ENCODE measurements around the gene REEP2.

REEP2 gene

DNA sequence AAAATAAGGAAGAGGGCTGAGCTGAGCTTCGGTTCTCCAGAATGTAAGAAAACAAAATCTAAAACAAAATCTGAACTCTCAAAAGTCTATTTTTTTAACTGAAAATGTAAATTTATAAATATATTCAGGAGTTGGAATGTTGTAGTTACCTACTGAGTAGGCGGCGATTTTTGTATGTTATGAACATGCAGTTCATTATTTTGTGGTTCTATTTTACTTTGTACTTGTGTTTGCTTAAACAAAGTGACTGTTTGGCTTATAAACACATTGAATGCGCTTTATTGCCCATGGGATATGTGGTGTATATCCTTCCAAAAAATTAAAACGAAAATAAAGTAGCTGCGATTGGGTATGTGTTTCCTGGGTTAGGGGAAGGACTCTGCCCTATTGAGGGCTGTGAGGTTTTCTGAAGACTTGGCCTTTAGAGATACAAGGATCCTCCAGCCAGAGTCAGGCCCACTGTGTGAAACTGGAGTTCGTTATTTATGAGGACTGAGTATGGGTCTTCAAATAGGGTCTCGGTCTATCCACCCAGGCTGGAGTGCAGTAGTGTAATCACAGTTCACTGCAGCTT lies 30.2 kb downstream of the REEP2 start:
- Histone ChIP-seq H3K27ac (ENCODE audit: low read depth, low read length, poor library complexity, severe bottlenecking) (no peak overlapping the region), H3F3A (ENCODE audit: insufficient read depth, low read length) (no peaks in the 10 kb centered on the region), H3K9me3 (ENCODE audit: low read length) (no peaks in the 10 kb centered on the region), H3K9ac (ENCODE audit: low read length) (no peak overlapping the region), H3K4me1 (ENCODE audit: insufficient read depth, low read length, severe bottlenecking) (peaks cover 8% of the 10 kb centered on the region), H3K4me3 (ENCODE audit: low read depth, low read length, poor library complexity, severe bottlenecking) (no peak overlapping the region), H4K20me1 (ENCODE audit: insufficient read depth, low read length) (no peaks in the 10 kb centered on the region), H3K4me2 (ENCODE audit: low read length) (no peak overlapping the region), H3K27me3 (ENCODE audit: insufficient read depth, low read length) (no peaks in the 10 kb centered on the region), H3K9me2 (ENCODE audit: low read depth, low read length) (no peaks in the 10 kb centered on the region), H2AFZ (ENCODE audit: low read length) (no peak overlapping the region), H3K79me2 (ENCODE audit: insufficient read depth, low read length) (no peaks in the 10 kb centered on the region), H3K36me3 (ENCODE audit: insufficient read depth, low read length) (no peaks in the 10 kb centered on the region)
- TF ChIP-seq, protein P1, sequence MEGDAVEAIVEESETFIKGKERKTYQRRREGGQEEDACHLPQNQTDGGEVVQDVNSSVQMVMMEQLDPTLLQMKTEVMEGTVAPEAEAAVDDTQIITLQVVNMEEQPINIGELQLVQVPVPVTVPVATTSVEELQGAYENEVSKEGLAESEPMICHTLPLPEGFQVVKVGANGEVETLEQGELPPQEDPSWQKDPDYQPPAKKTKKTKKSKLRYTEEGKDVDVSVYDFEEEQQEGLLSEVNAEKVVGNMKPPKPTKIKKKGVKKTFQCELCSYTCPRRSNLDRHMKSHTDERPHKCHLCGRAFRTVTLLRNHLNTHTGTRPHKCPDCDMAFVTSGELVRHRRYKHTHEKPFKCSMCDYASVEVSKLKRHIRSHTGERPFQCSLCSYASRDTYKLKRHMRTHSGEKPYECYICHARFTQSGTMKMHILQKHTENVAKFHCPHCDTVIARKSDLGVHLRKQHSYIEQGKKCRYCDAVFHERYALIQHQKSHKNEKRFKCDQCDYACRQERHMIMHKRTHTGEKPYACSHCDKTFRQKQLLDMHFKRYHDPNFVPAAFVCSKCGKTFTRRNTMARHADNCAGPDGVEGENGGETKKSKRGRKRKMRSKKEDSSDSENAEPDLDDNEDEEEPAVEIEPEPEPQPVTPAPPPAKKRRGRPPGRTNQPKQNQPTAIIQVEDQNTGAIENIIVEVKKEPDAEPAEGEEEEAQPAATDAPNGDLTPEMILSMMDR (IDR thresholded peaks at IDR 0.05; ENCODE audit: low read length) = no peak
- no peak for TF ChIP-seq EZH2 (IDR thresholded peaks at IDR 0.05; ENCODE audit: borderline replicate concordance, low read length)

DNA sequence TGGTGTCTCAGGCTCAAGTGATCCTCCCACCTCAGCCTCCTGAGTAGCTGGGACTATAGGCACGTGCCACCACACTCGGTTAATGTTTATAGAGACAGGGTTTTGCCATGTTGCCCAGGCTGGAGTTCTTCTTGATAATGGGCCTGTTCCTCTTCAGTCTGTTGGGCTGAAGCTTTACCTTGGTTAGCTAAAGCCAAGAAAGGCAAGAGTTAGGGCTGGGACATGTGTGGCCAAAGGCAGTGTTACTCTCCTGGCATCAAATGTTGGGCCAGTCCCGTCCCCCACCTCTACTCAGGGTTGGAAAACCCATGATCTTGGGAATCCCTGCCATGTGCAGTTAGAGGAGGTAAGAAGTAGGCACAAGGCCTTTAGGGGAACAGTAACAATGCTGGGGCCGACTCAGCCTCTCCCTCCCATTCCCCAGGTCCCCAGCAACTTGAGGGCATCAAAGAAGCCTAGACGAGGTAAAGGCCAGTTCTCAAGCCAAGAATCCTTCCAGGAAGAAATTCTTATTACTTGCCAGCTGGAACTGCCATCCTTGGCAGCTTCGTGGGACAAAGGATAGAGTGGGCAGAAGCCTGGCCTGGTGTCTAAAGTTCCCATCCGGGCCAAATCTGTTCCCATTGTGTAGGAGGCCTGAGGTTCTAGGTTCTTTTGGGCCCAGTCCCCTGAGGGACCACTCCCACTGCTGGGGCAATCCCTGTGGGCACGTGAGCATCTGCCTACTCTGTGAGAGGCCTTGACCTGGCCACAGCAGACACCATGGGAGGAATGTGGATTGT lies 30.9 kb downstream of the REEP2 start:
- no peaks in the 10 kb centered on the region for H3K79me2 ChIP-seq (ENCODE audit: insufficient read depth, low read length)
- H3K36me3 ChIP-seq (ENCODE audit: insufficient read depth, low read length) = no peaks in the 10 kb centered on the region
- H3K4me1 ChIP-seq (ENCODE audit: insufficient read depth, low read length, severe bottlenecking) = peaks cover 8% of the 10 kb centered on the region
- no peak overlapping the region for H3K27ac ChIP-seq (ENCODE audit: low read depth, low read length, poor library complexity, severe bottlenecking)
- H2AFZ ChIP-seq (ENCODE audit: low read length) = no peak overlapping the region
- no peak overlapping the region for H3K9ac ChIP-seq (ENCODE audit: low read length)
- no peak overlapping the region for H3K4me3 ChIP-seq (ENCODE audit: low read depth, low read length, poor library complexity, severe bottlenecking)
- H3K4me2 ChIP-seq (ENCODE audit: low read length) = no peak overlapping the region
- H3K9me2 ChIP-seq (ENCODE audit: low read depth, low read length) = no peaks in the 10 kb centered on the region
- no peaks in the 10 kb centered on the region for H4K20me1 ChIP-seq (ENCODE audit: insufficient read depth, low read length)
- no peaks in the 10 kb centered on the region for H3F3A ChIP-seq (ENCODE audit: insufficient read depth, low read length)
- no peaks in the 10 kb centered on the region for H3K27me3 ChIP-seq (ENCODE audit: insufficient read depth, low read length)
- H3K9me3 ChIP-seq (ENCODE audit: low read length) = no peaks in the 10 kb centered on the region
- TF ChIP-seq, protein P1 (IDR thresholded peaks at IDR 0.05; ENCODE audit: low read length) = no peak
- no peak for TF ChIP-seq EZH2 (IDR thresholded peaks at IDR 0.05; ENCODE audit: borderline replicate concordance, low read length)

DNA sequence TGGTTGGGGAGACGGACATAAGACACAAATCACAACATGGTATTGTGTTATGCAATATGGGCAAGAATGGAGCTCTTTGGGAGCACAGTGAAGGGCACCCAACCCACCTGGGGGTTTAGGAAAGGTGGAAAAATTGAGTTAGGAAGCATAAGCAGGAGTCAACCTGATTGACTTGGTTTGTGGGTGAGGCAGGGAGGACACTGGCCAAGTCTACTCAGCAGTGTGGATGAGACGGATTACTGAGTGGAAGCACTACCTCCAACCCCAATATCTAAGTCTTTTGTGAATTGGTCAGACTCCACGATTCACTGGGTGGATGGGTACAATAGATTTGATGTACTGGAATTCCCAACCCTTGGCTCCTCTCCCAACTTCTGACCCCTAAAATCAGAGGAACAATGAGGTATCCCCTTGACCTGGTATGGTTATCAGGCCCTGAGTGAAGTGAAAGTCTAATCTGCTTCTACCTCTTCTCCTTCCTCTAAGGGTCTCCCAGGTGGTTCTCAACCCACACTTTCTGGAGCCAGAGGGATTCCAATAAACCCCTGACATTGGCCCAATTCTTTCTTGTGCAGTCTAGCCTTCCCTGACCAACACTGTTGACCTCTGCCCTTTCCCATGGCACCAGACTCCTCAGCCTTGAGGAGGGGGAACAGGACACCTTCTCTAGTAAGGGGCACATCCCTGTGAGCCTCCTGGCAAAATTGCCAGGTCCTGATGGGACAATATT lies 31.6 kb downstream of the REEP2 start:
- Histone ChIP-seq H3K4me3 (ENCODE audit: low read depth, low read length, poor library complexity, severe bottlenecking) (no peak overlapping the region), H4K20me1 (ENCODE audit: insufficient read depth, low read length) (no peaks in the 10 kb centered on the region), H3K9ac (ENCODE audit: low read length) (no peak overlapping the region), H3K36me3 (ENCODE audit: insufficient read depth, low read length) (no peaks in the 10 kb centered on the region), H3K9me2 (ENCODE audit: low read depth, low read length) (no peaks in the 10 kb centered on the region), H3F3A (ENCODE audit: insufficient read depth, low read length) (no peaks in the 10 kb centered on the region), H2AFZ (ENCODE audit: low read length) (no peak overlapping the region), H3K4me1 (ENCODE audit: insufficient read depth, low read length, severe bottlenecking) (peaks cover 8% of the 10 kb centered on the region), H3K27me3 (ENCODE audit: insufficient read depth, low read length) (no peaks in the 10 kb centered on the region), H3K9me3 (ENCODE audit: low read length) (no peaks in the 10 kb centered on the region), H3K79me2 (ENCODE audit: insufficient read depth, low read length) (no peaks in the 10 kb centered on the region), H3K27ac (ENCODE audit: low read depth, low read length, poor library complexity, severe bottlenecking) (no peak overlapping the region), H3K4me2 (ENCODE audit: low read length) (no peak overlapping the region)
- TF ChIP-seq, protein P1 (IDR thresholded peaks at IDR 0.05; ENCODE audit: low read length) = no peak
- TF ChIP-seq EZH2 (IDR thresholded peaks at IDR 0.05; ENCODE audit: borderline replicate concordance, low read length) = no peak
